GM12875 (cell line): Measurements from ENCODE around the gene EML5.
A peak's percentile ranks its signal among the peaks of the same experiment; 100 is the strongest.
"Not testable (repeated sequence)": the region's sequence is repeated elsewhere in the genome, so short reads cannot be mapped to it uniquely, and the experiment has no call there.

Experiments used
- H3K4me3 ChIP-seq: one replicate; pipeline ENCODE4 v1.5.1; 2011; ENCODE audit warnings: low read depth, low read length, control low read depth
- CTCF ChIP-seq: IDR thresholded peaks from 2 replicates; pipeline ENCODE4 v1.5.1; 2011; ENCODE audit warnings: low read depth, mild to moderate bottlenecking, control low read depth, inconsistent platforms, low read length, moderate library complexity, borderline replicate concordance; ENCODE audit not compliant: insufficient read depth

The EML5 gene

GRCh38 chr14:88791629-88792472, 902 bp downstream of the EML5 start:
- H3K4me3 ChIP-seq = peak overlapping the region; percentile 67
- no peak for TF ChIP-seq CTCF

- no peak overlapping the region for H3K4me3 ChIP-seq
- no peak for TF ChIP-seq CTCF
These were observed 1.5 kb downstream of the EML5 start for GRCh38 chr14:88791252-88791621.

GRCh38 chr14:88790501-88791251, 2.1 kb downstream of the EML5 start:
- no peak for TF ChIP-seq CTCF
- no peak overlapping the region for H3K4me3 ChIP-seq

GRCh38 chr14:88789573-88789972, 3.2 kb downstream of the EML5 start:
- not testable (repeated sequence) for H3K4me3 ChIP-seq

- H3K4me3 ChIP-seq = no peak overlapping the region
- no peak for TF ChIP-seq CTCF
These were observed 6.0 kb downstream of the EML5 start for GRCh38 chr14:88786715-88787114.

GRCh38 chr14:88785911-88786310, 6.8 kb downstream of the EML5 start:
- TF ChIP-seq CTCF = no peak
- no peak overlapping the region for H3K4me3 ChIP-seq

GRCh38 chr14:88775532-88775931, 17.2 kb downstream of the EML5 start:
- no peak overlapping the region for H3K4me3 ChIP-seq

More at GRCh38 chr14:88775532-88775931, 17.2 kb downstream of the EML5 start:
- no peak for TF ChIP-seq CTCF
